ENCODE results near the gene PKP4. TPM values are rescaled to one million over a fixed set of nuclear protein-coding genes. Genes with fewer than 3 reads are reported as not detected.

PKP4 gene
- total RNA-seq, 1 experiment from 2014 or later: 147 TPM

GRCh38 chr2:158486970-158487325 is 30.2 kb downstream of the PKP4 start:
- peaks cover 9% of the 10 kb centered on the region for H3K9me3 Mint-ChIP-seq (ENCODE audit: unreplicated experiment)
- no peak overlapping the region for H3K27ac Mint-ChIP-seq (ENCODE audit: unreplicated experiment)
- intact Hi-C loops (cut with micrococcal nuclease; ENCODE audit: unreplicated experiment): no loop called here
- BruUV-seq (replicated peaks): no TSS peak
- Histone ChIP-seq H3K36me3 (ENCODE audit: control insufficient read depth, insufficient read depth, low read length) (no peaks in the 10 kb centered on the region), H3K9me3 (no peaks in the 10 kb centered on the region), H3K4me1 (0 out of 2 replicates have a peak, but pooled peaks cover 5% of the 10 kb centered on the region), H3K4me3 (ENCODE audit: low read depth, low read length) (no peak overlapping the region), H3K27me3 (replicated peaks; ENCODE audit: control insufficient read depth, insufficient read depth, low read length) (no peaks in the 10 kb centered on the region)
- peaks cover 5% of the 10 kb centered on the region for H3K36me3 Mint-ChIP-seq (ENCODE audit: insufficient read depth, unreplicated experiment)
- DNase-seq: no peak
- no peak for TF ChIP-seq CTCF (IDR thresholded peaks at IDR 0.05; ENCODE audit: insufficient read depth in 1 of 2, low read depth in 1 of 2, low read length in 1 of 2, severe bottlenecking in 1 of 2, unreplicated experiment in 1 of 2)
- no peak overlapping the region for H3K4me3 Mint-ChIP-seq (ENCODE audit: unreplicated experiment)
- CTCF ChIA-PET: no interaction called here
- H3K4me1 Mint-ChIP-seq (ENCODE audit: low read depth, unreplicated experiment): peaks cover 20% of the 10 kb centered on the region
- POLR2A ChIA-PET: no interaction called here
- no peaks in the 10 kb centered on the region for H3K27me3 Mint-ChIP-seq (ENCODE audit: insufficient read depth, unreplicated experiment)

- CTCF ChIA-PET: no interaction called here
These were observed 30.7 kb downstream of the PKP4 start for GRCh38 chr2:158487419-158487818.

GRCh38 chr2:158488442-158489216 is 31.9 kb downstream of the PKP4 start:
- TF ChIP-seq CTCF (IDR thresholded peaks at IDR 0.05; ENCODE audit: insufficient read depth in 1 of 2, low read depth in 1 of 2, low read length in 1 of 2, severe bottlenecking in 1 of 2, unreplicated experiment in 1 of 2): no peak
- intact Hi-C loops (cut with micrococcal nuclease; ENCODE audit: unreplicated experiment): no loop called here
- no peaks in the 10 kb centered on the region for H3K36me3 Mint-ChIP-seq (ENCODE audit: insufficient read depth, unreplicated experiment)
- Histone ChIP-seq H3K9me3 (no peaks in the 10 kb centered on the region), H3K36me3 (ENCODE audit: control insufficient read depth, insufficient read depth, low read length) (no peaks in the 10 kb centered on the region), H3K27me3 (replicated peaks; ENCODE audit: control insufficient read depth, insufficient read depth, low read length) (no peaks in the 10 kb centered on the region), H3K4me1 (no peaks in the 10 kb centered on the region), H3K4me3 (ENCODE audit: low read depth, low read length) (no peak overlapping the region)
- no peak for DNase-seq
- H3K4me3 Mint-ChIP-seq (ENCODE audit: unreplicated experiment): no peak overlapping the region
- ChIA-PET CTCF (interaction anchor here (1.1 kb wide), 1 partner anchor 30 kb away, joined by 4 read pairs; no protein-coding TSS in a partner anchor), POLR2A (interaction anchor here (0.6 kb wide), 1 partner anchor 26 kb away, joined by 8 read pairs; no protein-coding TSS in a partner anchor)
- peaks cover under 1% of the 10 kb centered on the region for H3K9me3 Mint-ChIP-seq (ENCODE audit: unreplicated experiment)
- BruUV-seq (replicated peaks): no TSS peak
- peak overlapping the region; percentile 31 for H3K27ac Mint-ChIP-seq (ENCODE audit: unreplicated experiment)
- H3K27me3 Mint-ChIP-seq (ENCODE audit: insufficient read depth, unreplicated experiment): no peaks in the 10 kb centered on the region
- peaks cover 26% of the 10 kb centered on the region for H3K4me1 Mint-ChIP-seq (ENCODE audit: low read depth, unreplicated experiment)

More at GRCh38 chr2:158487419-158487818, 30.7 kb downstream of the PKP4 start:
- Mint-ChIP-seq H3K9me3 (ENCODE audit: unreplicated experiment) (peaks cover 9% of the 10 kb centered on the region), H3K4me1 (ENCODE audit: low read depth, unreplicated experiment) (peaks cover 23% of the 10 kb centered on the region), H3K27me3 (ENCODE audit: insufficient read depth, unreplicated experiment) (no peaks in the 10 kb centered on the region), H3K27ac (ENCODE audit: unreplicated experiment) (no peak overlapping the region), H3K36me3 (ENCODE audit: insufficient read depth, unreplicated experiment) (peaks cover 5% of the 10 kb centered on the region), H3K4me3 (ENCODE audit: unreplicated experiment) (no peak overlapping the region)
- no peak for TF ChIP-seq CTCF (IDR thresholded peaks at IDR 0.05; ENCODE audit: insufficient read depth in 1 of 2, low read depth in 1 of 2, low read length in 1 of 2, severe bottlenecking in 1 of 2, unreplicated experiment in 1 of 2)
- no peak overlapping the region for H3K4me3 ChIP-seq (ENCODE audit: low read depth, low read length)
- H3K4me1 ChIP-seq: no peaks in the 10 kb centered on the region
- H3K27me3 ChIP-seq (replicated peaks; ENCODE audit: control insufficient read depth, insufficient read depth, low read length): no peaks in the 10 kb centered on the region
- DNase-seq: no peak
- intact Hi-C loops (cut with micrococcal nuclease; ENCODE audit: unreplicated experiment): no loop called here
- POLR2A ChIA-PET: no interaction called here
- BruUV-seq (replicated peaks): no TSS peak
- no peaks in the 10 kb centered on the region for H3K9me3 ChIP-seq
- no peaks in the 10 kb centered on the region for H3K36me3 ChIP-seq (ENCODE audit: control insufficient read depth, insufficient read depth, low read length)
